Upper lobe of left lung (tissue), 4 donors: Measurements from ENCODE around the gene CATSPER1.

ENCODE experiments used
- EP300 ChIP-seq, 4 donors: sonication (generic); formaldehyde crosslinking; IDR thresholded peaks; one replicate each; pipeline ENCODE4 v1.5.1; 2017; ENCODE audit warnings: antibody characterized with exemption in 4 of 4, control low read depth in 2 of 4
- POLR2A ChIP-seq, 4 donors: fragments of 450-650 bp; IDR thresholded peaks; one replicate each; pipeline ENCODE4 v1.5.1; 2016 to 2017; ENCODE audit warnings: antibody characterized with exemption in 4 of 4, mild to moderate bottlenecking in 2 of 4
- POLR2AphosphoS5 ChIP-seq, 2 donors: sonication (generic); formaldehyde crosslinking; IDR thresholded peaks; one replicate each; pipeline ENCODE4 v1.5.1; 2017; ENCODE audit warnings: antibody characterized with exemption in 2 of 2
- TF ChIP-seq, protein P1 (sequence below), 6 experiments: fragments of 450-650 bp in 4 of 6; fragments of 200-600 bp in 2 of 6; sonication (generic) in 2 of 6; IDR thresholded peaks; one replicate each; pipeline ENCODE4 v1.5.1; 2016 to 2019; ENCODE audit warnings: antibody characterized with exemption in 6 of 6

DNA sequence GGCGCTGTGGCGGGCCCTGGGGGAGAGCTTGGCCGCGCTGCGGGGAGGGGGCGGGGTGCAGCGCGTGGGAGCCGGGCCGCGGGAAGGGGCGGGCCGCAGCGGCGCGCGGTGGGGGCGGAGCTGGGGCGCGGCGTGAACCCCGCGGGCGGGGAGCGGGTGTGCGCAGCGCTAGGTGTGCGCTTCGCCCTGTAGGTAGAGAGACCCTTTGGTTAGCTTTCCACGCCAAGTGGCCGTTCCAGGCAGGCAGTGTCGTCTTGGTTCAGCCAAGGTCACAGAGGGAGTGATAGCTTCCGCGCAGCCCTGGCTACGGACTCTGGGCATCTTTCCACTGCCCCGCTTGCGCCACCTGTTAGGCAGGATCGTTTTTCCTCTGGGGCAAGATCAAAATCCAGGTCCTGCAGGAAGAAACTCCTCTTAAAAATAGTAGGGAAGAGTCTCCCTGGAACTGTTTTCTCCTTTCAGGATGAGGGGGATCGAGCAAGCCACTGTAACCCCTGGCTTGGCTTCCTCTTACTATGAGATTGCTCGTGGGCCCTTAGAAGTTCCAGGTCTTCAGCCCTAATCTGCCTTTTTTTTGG is 23.5 kb downstream of the CATSPER1 start:
- TF ChIP-seq EP300 (IDR thresholded peaks at IDR 0.05) = no peak
- TF ChIP-seq, protein P1, sequence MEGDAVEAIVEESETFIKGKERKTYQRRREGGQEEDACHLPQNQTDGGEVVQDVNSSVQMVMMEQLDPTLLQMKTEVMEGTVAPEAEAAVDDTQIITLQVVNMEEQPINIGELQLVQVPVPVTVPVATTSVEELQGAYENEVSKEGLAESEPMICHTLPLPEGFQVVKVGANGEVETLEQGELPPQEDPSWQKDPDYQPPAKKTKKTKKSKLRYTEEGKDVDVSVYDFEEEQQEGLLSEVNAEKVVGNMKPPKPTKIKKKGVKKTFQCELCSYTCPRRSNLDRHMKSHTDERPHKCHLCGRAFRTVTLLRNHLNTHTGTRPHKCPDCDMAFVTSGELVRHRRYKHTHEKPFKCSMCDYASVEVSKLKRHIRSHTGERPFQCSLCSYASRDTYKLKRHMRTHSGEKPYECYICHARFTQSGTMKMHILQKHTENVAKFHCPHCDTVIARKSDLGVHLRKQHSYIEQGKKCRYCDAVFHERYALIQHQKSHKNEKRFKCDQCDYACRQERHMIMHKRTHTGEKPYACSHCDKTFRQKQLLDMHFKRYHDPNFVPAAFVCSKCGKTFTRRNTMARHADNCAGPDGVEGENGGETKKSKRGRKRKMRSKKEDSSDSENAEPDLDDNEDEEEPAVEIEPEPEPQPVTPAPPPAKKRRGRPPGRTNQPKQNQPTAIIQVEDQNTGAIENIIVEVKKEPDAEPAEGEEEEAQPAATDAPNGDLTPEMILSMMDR (IDR thresholded peaks at IDR 0.05) = peak in 2 of 6 experiments; percentile 23
- TF ChIP-seq POLR2AphosphoS5 (IDR thresholded peaks at IDR 0.05) = no peak
- peak in 1 of 4 donors; percentile 62 for TF ChIP-seq POLR2A (IDR thresholded peaks at IDR 0.05)
